Measurements from ENCODE around the gene CTNNA2. TPM values are rescaled to one million over a fixed set of nuclear protein-coding genes. Genes with fewer than 3 reads are reported as not detected.

The CTNNA2 gene
- total and polyA plus RNA-seq, 8 donors: 0.28 to 5.7 (median 0.44) TPM; not detected in 4

GRCh38 chr2:80506563-80506962 lies 993.7 kb downstream of the CTNNA2 start:
- no peak overlapping the region for H3K4me3 ChIP-seq
- no peaks in the 10 kb centered on the region for H3K4me1 ChIP-seq
- 70 to 77% (median 71%) methylated on average over 1 of the region's 1 CpG for WGBS, 5 donors
- H3K36me3 ChIP-seq: no peaks in the 10 kb centered on the region
- TF ChIP-seq POLR2AphosphoS5 (IDR thresholded peaks at IDR 0.05): no peak
- no peak for TF ChIP-seq EP300 (IDR thresholded peaks at IDR 0.05)
- TF ChIP-seq POLR2A (IDR thresholded peaks at IDR 0.05): no peak
- TF ChIP-seq, protein P1, sequence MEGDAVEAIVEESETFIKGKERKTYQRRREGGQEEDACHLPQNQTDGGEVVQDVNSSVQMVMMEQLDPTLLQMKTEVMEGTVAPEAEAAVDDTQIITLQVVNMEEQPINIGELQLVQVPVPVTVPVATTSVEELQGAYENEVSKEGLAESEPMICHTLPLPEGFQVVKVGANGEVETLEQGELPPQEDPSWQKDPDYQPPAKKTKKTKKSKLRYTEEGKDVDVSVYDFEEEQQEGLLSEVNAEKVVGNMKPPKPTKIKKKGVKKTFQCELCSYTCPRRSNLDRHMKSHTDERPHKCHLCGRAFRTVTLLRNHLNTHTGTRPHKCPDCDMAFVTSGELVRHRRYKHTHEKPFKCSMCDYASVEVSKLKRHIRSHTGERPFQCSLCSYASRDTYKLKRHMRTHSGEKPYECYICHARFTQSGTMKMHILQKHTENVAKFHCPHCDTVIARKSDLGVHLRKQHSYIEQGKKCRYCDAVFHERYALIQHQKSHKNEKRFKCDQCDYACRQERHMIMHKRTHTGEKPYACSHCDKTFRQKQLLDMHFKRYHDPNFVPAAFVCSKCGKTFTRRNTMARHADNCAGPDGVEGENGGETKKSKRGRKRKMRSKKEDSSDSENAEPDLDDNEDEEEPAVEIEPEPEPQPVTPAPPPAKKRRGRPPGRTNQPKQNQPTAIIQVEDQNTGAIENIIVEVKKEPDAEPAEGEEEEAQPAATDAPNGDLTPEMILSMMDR (IDR thresholded peaks at IDR 0.05): no peak
- H3K27me3 ChIP-seq: no peaks in the 10 kb centered on the region
- intact Hi-C loops (cut with DNase I; ENCODE audit: low total_unique reads): no loop called here
- no peaks in the 10 kb centered on the region for H3K9me3 ChIP-seq
- H3K27ac ChIP-seq: no peak overlapping the region
- DNase-seq: no peak

DNA sequence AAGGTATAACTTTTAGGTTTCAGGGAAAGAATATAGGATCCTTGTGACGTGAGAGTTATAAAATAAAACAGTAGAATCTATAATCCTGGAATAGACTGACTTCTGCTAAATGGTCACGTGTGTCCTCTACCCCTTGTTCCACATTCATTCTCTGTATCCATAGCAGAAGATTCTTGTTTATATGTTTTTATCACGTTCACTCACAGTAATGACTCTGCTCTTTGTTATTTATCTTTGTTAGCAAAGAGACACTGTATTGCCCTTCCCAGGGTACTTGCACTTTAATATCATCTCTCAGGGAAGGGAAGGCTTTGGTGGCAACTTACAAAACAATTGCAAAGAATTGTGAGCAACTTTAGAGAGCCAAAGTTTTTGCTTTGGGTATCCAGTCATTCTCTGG lies 997.9 kb downstream of the CTNNA2 start:
- H3K36me3 ChIP-seq: no peaks in the 10 kb centered on the region
- intact Hi-C loops (cut with DNase I; ENCODE audit: low total_unique reads): no loop called here
- no peak overlapping the region for H3K4me3 ChIP-seq
- TF ChIP-seq, protein P1 (IDR thresholded peaks at IDR 0.05): no peak
- no peak overlapping the region for H3K27ac ChIP-seq
- DNase-seq: no peak
- H3K4me1 ChIP-seq: no peaks in the 10 kb centered on the region
- 68 to 79% (median 73%) methylated on average over 3 of the region's 3 CpGs for WGBS, 5 donors
- no peaks in the 10 kb centered on the region for H3K9me3 ChIP-seq
- H3K27me3 ChIP-seq: no peaks in the 10 kb centered on the region

DNA sequence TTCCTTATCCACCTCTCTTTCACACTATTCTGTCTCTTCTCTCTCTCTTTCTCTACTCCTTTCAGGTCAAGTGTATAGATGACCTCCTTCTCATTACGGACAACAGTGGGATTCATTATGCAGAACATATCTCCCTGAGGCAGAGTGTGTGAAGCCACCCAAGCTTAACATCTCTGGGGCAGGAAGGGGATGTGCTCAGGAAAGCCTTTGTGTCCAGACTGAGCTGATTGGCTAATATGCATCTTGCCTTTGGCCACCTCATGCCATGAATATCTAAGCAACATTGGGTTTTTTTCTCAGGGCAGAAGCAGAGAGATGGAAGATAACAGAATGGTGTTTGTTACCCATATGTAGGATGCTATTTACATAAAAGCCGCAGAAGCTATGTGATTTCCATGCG lies 1003.1 kb downstream of the CTNNA2 start:
- 86 to 92% (median 89%) methylated on average over 3 of the region's 3 CpGs for WGBS, 5 donors
- H3K27ac ChIP-seq: no peak overlapping the region
- no peak overlapping the region for H3K4me3 ChIP-seq
- DNase-seq: no peak
- H3K27me3 ChIP-seq: no peaks in the 10 kb centered on the region
- TF ChIP-seq EP300 (IDR thresholded peaks at IDR 0.05): no peak
- TF ChIP-seq, protein P1 (IDR thresholded peaks at IDR 0.05): no peak
- no peak for TF ChIP-seq POLR2A (IDR thresholded peaks at IDR 0.05)
- TF ChIP-seq POLR2AphosphoS5 (IDR thresholded peaks at IDR 0.05): no peak
- intact Hi-C loops (cut with DNase I; ENCODE audit: low total_unique reads): no loop called here
- no peaks in the 10 kb centered on the region for H3K9me3 ChIP-seq
- H3K36me3 ChIP-seq: no peaks in the 10 kb centered on the region
- H3K4me1 ChIP-seq: no peaks in the 10 kb centered on the region

DNA sequence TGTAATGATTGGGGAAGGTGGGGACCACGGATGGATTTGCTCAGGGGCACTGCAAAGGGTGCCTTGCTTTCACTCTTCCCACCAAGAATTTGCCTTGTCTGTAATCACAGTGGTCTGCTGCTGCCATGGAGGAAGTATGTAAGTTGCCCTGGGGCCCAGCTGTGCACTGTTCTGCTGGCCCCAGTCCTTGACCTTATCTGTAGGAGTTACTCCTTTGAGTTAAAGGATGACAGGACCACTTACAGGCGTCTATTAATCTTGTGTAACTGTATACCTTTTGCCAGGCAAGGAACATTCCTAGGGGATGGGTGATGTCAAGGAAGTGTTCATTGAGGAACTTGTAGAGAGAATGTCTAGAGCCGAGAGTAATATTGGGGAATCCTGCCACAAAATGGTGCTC lies 1004.5 kb downstream of the CTNNA2 start:
- WGBS, 5 donors: 55 to 64% (median 60%) methylated on average over 3 of the region's 3 CpGs
- Histone ChIP-seq H3K27me3 (no peaks in the 10 kb centered on the region), H3K4me1 (no peaks in the 10 kb centered on the region), H3K9me3 (no peaks in the 10 kb centered on the region), H3K36me3 (no peaks in the 10 kb centered on the region), H3K4me3 (no peak overlapping the region), H3K27ac (no peak overlapping the region)
- no peak for TF ChIP-seq POLR2A (IDR thresholded peaks at IDR 0.05)
- TF ChIP-seq EP300 (IDR thresholded peaks at IDR 0.05): no peak
- no peak for TF ChIP-seq POLR2AphosphoS5 (IDR thresholded peaks at IDR 0.05)
- TF ChIP-seq, protein P1 (IDR thresholded peaks at IDR 0.05): no peak
- DNase-seq: no peak
- intact Hi-C loops (cut with DNase I; ENCODE audit: low total_unique reads): no loop called here
